Measurements from ENCODE around the gene CAMTA1.

GRCh38 chr1:6802454-6802853 is 17.2 kb downstream of the CAMTA1 start:
- TF ChIP-seq CTCF (IDR thresholded peaks at IDR 0.05) (no peak), EZH2phosphoT487 (IDR thresholded peaks at IDR 0.05) (no peak), EZH2 (IDR thresholded peaks at IDR 0.05) (no peak)

All from neural progenitor cell (in vitro differentiated cells).